GM19023 (cell line): ENCODE data around the gene ZNF407.

Experiments
- ATAC-seq: cut with Tn5 transposase; IDR thresholded peaks from one replicate; pipeline ENCODE4 v1.9.1; 2021; ENCODE audit warnings: mild to moderate bottlenecking, moderate library complexity; ENCODE audit not compliant: unreplicated experiment

Gene ZNF407

DNA sequence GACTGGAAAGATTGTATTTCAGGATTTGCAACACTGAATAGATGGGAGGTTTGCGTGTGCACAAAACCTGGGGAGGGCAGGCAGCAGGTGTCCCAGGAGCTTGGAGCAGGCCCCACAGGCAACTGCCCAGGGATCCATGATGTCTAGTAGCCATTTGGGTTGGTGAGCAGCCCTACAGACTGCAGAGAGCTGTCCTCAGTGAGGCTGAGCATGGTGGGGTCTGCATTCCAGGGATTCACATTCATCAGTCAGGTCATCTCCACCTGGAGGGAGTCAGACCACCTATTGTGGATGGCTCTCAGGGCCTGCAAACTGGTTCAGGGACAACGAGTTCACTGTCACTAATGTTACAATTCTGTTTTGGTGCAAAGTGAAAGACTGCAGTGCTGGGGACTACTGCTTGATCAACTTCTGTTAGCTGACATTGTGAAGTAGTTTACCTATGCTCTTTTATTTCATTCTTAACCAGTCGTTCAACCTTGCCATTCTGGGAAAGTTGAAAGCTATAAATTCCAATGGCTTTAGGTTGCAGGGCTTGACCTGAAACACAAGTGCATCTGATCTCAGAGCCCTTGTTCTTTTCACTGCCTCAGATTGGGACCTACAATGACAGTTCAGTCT is 222.6 kb downstream of the ZNF407 start:
- no peak for ATAC-seq

DNA sequence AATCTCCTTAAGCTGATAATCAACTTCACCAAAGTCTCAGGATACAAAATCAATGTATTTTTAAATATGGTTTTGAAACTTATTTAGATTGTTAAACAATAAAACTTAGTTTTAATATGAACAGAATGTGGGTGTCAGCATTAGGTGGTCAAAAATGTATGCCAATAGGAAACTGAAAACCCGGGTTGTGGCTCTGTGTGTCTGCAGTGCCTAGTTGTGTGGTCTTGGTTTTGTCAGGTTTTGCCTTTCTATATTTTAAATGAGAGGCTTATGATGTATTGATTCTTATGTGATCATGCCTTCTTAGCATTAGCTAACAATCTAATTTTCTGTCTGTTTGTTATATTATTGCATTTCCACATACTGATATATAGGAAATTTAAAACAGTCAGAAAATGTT is 227.8 kb downstream of the ZNF407 start:
- ATAC-seq = no peak

DNA sequence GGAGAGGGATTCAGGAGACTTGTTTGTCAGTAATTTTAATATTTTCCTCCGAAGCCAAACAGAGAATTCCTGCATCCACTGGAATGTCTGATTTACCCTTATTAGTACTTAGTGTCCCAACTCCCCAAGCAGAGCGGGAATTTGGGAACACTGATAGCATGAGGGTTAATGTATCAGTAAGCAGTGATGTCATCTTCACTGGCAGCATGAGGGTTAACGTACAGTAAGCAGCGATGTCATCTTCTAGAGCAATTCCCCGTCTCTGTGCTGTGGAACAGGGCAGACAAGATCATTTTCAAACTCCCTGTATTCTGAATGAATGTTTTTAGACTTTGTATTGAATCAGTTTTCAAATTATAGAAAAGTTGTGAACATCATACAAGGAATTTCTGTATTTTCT is 228.9 kb downstream of the ZNF407 start:
- ATAC-seq = no peak

DNA sequence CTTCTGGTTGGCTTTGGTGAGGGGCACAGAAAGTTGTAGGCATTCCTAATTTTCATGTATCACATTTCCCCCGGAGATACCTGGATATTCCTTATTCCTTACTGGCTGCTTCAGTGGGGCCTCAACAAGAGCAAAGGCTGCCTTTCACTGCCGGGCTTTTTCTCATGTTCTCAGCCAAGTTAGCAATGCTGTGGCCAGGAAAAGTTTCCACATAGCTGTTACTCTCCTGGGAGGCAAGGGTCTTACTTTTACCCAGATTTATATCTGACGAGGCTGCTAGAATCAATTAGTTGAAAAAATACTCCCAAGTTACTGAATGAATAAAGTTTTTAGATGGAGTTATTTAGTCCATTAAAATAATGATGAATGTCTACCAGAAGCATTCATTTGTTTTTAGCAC is 230.5 kb downstream of the ZNF407 start:
- no peak for ATAC-seq

DNA sequence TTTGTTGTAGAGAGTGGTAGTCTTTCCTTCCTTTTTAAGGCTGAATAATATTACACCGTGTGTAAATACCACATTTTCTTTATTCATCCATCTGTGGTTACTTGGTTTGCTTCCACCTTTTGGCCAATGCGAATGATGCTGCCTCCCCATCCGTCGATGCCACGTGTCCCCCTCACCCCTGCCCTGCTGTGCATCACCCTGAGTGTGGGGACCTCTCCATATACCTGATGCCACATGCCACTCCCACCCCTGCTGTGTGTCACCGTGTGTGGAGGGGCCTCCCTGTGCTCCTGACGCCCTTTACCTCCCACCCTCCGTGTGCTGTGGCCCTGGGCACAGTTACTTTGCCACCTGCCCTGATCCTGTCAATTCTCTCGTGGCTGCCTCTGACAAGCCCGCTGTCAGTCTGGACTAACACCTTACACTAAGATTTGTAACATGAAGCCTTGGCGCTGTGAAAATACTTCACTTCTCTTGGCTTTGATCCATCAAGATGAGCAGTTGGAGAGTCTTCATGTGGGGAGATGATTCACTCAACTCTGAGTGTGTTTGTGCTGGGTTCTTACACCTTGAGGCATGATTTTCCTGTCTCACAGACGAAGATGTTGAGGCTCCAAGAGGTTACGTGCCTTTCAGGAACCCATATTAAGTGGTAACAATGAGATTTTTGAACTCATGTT is 234.0 kb downstream of the ZNF407 start:
- no peak for ATAC-seq

DNA sequence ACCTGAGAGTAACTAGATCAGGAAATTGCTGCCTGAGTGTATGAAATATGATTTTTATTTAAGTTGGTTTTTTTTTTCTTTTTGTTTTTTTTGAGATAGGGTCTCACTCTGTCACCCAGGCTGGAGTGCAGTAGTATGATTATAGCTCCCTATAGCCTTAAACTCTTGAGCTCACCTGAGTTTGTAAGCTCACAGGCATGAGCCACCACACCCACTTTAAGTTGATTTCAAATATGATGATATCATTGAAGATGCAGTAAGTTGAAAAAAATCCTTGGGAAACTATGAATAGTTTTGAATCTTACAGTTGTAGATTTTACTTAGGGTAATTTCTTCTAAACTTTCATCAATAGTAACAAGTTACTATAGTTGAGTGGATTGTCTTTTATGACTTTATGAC is 234.7 kb downstream of the ZNF407 start:
- ATAC-seq = no peak

DNA sequence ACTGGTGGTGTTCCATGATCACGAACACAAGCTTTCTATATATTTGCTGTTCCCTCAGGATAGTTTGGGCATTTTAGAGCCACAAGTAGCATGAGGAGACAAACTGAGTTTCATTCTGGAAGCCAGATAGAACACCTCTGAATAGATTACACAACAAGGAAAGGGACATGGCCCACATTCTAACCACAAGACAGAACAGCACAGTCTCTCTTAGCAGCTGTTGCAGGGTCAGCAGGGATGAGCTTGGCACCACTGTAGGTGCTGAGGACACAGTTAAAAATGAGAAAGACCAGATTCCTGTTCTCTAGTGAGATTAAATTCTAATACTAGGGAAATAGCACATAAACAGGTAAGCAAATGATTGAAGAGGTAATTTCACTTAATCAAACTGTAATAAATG is 235.3 kb downstream of the ZNF407 start:
- no peak for ATAC-seq

DNA sequence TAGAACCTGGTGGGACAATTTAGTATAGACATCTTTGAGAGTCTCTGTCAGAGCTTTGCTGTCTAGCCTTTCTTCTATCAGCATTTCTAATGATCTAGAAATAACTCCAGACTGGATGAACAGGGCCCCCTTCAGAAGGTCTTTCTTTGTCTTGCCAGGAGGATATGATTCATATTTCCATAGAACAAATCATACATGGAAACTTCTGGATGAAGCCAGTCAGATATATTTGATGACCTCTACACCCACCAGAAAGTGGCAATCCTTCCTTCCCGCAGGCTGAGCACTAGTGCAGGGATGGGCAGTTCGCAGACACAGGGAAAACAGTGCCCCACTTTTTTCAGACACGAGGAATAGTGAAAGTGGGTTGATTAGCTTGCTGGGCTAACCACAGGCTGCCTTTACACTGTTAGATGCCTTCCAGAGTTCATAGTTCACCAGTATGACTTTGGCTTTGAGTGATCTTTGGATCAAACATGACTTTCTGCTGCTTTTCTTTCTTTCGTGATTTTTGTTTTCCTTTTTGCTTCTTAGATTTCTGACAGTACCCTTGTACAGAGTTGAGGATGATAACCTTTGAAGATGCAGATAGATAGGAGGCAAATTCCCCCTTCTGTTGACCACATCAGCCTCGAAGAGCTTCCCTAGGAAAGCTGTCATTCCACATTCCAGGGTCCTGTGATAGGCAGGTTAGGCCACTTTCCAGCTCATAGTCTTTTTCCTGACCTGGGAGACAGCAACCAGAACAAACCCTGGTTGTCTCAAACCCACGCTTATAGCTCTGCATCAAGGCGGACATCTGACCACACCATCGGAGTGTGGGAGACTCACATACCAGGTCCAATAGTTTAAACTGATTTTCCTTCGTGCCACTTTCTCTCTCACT is 237.0 kb downstream of the ZNF407 start:
- ATAC-seq = no peak

DNA sequence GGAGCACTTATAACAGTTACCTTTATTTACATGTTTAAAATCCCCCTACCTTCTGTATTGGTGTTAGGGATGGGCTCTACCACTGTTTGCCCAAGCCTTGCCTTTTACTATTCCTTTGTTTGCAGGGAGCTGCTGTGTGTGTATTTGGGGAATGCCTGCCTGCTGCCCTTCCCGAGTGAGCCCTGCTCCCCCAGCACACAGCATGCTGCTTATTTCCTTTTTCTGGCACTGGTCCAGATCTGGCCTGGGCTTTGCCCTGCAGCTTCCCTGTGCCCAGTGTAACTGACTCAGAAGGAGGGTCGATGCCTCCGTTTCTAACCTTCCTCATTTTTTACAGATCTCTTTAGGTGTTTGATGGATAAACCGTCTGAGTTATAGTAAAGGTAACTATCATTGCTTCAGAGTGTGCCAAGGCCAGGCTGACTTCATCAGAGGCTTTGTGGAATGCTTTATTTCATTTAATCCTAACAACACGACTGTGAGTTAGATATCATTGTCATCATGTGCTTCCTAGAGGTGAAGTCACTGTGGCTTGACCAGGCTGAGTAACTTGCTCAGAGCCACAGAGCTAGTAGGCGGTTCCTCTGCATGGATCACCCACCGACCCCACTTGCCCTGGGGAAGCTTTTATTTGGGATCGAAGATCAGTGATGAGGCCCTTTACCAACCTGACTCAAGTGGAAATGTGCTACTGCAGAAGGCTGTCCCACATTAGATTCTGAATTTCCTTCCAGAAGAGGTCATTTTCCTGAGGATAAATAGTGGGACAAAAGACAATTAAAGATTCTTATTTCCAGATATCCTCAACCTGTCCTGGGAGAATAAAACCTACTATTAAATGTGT is 238.8 kb downstream of the ZNF407 start:
- no peak for ATAC-seq

DNA sequence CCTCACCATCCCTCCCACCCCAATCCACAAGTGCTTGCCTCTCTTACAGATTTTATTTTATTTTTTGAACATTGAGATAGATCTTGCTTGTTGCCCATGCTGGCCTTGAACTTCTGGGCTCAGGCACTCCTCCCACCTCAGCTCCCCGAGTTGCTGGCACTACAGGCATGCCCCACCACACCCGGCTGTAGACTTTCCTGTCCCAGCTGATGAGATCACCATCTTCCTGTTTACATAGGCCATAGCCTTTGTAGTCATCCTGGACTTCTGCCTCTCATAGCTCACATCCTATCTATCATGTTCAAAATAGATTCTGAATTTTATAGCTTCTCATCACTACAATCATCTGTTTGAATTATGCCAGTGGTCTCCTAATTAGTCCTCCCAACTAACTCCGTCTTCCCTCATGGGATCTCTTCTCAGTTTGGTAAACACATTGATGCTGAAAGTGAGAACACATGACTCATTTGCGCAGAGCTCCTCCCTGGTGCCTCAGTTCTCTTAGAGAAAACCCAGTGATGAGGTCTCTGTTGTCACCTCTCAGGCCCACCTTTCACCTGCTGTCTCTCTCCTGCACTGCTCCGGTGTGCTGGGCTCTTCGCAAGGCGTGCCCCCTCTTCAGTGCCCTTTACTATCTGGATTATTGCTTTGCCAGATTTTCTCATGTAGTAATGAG is 243.0 kb downstream of the ZNF407 start:
- ATAC-seq = no peak

DNA sequence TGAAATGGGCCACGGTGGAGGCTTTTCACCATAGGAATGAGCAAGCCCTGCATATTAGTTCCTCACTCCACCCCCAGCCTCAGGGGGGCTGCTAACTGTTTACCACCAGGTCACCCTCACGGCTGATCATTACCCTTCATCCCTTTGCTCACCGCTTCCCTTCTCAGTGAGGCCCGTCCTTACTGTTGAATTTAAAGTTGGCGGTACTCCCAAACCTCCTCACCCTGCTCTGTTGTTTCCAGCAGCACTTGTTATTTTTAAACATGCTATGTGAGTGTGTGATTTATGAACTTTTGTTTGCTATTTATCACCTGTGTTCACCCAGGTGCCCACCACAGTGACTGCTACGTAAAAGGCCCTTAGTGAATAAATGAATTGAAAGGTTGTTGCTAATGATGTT is 243.6 kb downstream of the ZNF407 start:
- no peak for ATAC-seq

DNA sequence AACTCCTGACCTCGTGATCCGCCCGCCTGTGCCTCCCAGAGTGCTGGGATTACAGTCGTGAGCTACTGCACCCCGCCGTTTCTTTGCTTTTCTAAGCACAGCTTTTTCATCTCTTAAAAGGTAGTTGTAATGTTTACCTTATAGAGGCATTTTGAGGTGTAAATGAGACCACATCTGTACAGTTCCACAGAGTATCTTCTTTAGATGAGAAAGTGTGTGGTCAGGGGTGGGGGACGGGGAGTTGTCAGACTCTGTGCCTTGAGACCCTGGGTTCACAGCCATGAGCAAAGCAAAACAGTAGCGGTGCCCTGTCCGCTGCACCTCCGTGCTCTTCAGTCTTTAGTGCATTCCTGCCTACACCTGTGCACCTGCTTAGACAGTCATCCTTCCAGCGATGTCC is 251.6 kb downstream of the ZNF407 start:
- no peak for ATAC-seq

DNA sequence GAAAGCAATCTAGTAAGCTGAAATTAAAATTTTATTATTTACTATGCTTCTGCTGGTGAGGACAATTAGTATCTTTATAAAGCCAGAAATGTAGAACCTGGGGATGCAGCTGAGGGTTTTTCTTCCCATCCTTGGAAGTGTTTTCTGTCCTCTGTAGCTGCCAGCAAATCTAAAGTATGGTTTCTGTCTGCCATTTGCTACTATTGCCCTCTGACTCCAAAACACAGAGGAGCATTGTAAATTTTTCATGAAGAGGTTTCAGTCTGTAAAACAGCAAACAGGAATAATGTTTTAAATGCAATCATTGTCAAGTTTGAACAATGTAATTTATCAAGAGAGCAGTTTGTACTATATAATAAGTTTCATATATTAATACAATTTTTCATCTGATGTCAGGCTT is 258.8 kb downstream of the ZNF407 start:
- ATAC-seq = no peak

DNA sequence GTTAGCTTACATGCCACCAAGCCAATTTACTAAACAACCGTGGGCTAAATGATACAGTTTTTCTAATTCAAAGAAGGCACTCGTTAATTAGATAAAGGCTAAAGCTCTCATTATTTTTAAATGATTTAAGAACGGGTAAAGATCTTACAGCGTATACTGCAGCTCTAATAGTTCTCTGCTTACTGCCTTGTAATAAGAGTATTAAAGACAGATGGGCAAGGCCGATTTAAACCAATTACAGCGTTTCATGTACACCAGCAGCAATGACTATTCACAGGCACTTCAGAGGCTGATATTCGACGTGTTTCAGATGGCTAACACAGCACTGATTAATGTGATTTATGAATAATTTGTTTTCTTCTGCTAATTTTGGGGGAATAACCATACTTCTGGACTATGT is 259.3 kb downstream of the ZNF407 start:
- no peak for ATAC-seq

DNA sequence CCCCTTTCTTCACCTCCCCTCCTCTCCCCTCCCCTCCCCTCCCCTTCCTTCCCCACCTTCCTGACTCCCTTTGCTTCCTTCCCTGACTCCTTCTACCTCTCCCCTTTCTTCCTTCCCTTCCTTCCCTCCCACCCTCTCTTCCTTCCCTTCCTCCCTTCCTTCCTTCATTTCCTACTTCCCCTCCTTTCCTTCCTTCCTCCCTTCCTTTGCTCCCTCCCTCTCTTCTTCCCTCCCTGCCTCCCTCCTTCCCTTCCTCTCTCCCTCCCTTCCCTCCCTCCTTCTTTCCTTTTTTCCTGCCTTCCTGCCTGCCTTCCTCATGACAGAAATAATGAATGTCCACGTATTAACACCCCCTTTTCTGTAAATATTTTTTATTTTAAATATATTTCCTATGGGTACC is 260.2 kb downstream of the ZNF407 start:
- no peak for ATAC-seq

DNA sequence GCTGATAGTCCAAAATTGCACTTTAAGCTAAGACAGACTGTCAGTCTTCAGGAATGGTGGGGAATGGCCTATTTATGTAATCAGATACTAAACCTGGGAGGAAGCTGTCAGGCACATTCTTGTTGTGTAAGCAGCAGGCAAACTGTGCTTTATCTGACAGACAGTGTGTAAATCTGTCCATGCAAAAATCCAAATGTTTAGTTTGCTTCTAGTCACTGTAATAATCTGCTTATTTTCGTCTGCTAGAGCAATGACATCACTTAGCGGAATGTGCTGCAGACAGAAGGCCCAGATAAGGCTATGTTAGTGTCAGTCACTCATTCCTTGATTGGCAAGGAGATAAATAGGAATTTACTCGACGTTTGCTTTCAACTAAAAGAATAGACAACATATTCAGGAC is 263.5 kb downstream of the ZNF407 start:
- ATAC-seq = no peak

DNA sequence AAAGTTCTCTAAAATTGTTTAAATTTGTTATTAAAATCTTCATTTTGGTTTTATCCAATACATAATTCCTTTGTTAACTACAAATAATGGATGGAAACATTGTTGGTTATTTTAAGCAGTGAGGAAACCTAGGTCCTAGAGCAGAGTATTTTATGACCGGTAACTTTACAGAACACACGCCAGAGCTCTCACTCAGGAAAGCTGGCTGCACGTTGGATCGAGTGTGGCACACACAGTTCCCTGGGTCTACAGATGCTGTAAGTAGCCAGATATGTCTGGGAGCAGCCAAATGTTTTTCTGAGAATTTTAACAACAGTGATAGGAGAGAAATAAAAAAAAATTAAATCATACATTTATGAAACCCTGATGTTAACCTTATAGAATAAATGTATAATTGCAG is 264.4 kb downstream of the ZNF407 start:
- no peak for ATAC-seq

DNA sequence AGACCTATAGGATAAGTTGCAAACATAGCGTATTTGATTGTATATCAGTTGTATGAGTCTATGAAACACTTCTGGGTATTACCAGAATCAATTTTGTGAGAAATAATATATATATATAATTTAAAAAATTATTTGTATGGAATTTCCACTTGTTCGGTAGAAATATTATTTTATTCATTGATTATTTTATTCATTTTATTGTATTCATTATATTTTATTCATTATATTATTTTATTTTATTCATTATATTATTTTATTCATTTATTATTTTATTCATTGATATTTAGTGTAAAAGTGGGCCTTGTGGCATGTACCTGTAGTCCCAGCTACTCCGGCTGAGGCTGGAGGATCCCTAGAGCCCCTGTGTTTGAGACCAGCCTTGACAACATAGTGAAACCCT is 268.9 kb downstream of the ZNF407 start:
- ATAC-seq = no peak

DNA sequence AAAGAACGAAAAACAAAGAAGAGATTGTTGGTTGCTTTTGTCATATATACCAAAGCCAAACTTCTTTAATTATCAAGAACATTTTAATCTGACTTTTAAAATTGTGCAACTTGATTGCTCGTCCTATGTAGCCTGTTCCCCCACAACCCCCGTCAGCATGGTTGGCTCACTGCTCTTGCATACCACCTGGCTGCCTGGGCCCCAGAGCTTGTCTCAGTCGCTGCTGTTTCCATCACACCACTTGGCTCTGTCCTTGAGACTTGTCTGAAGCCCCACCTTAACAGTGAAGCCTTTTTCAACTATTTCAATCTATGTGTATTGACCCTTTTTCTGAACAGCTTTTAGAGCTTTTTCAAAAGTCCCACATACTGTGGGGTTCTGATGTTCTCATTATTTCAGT is 270.8 kb downstream of the ZNF407 start:
- no peak for ATAC-seq
